ENCODE measurements around the gene MGMT.

MGMT gene

DNA sequence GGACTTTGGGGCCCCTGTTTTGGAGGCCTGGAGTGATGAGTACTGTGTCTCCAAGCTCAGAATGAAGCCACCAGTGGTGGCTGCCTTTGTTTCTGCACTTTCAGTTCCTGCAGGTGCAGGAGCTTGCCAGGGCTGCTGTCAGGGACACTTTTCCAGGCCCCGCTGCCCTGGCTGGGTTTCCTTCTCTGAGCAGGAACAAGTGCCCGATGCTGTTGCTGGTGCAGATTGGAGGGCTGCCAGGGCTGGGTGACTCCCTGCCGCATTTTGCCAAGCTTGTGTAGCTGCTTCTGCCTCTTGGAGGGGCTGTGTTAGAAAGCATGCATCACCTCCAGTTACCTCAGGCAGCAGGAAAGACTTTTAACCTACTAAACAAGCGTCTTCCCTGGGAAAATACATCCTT is 211.1 kb downstream of the MGMT start:
- Histone ChIP-seq H3K36me3 (ENCODE audit: insufficient read depth, low read length) (0 out of 2 replicates have a peak, but pooled peaks cover 3% of the 10 kb centered on the region), H3K79me2 (ENCODE audit: insufficient read depth, low read length) (no peaks in the 10 kb centered on the region), H3K4me1 (ENCODE audit: insufficient read depth, low read length) (no peaks in the 10 kb centered on the region), H3K27me3 (ENCODE audit: insufficient read depth, low read length, poor library complexity) (no peaks in the 10 kb centered on the region), H3K27ac (ENCODE audit: low read length) (no peak overlapping the region), H3K4me2 (ENCODE audit: insufficient read depth, low read length) (no peak overlapping the region), H4K20me1 (ENCODE audit: insufficient read depth, low read length) (0 out of 2 replicates have a peak, but pooled peaks cover 4% of the 10 kb centered on the region), H3K4me3 (ENCODE audit: low read depth in 1 of 2, low read length in 2 of 2) (no peak overlapping the region), H3K9me3 (ENCODE audit: insufficient read depth, low read length, severe bottlenecking) (no peaks in the 10 kb centered on the region), H3K9ac (ENCODE audit: low read depth, low read length) (no peak overlapping the region), H2AFZ (ENCODE audit: low read depth, low read length) (no peak overlapping the region)
- TF ChIP-seq, protein P1, sequence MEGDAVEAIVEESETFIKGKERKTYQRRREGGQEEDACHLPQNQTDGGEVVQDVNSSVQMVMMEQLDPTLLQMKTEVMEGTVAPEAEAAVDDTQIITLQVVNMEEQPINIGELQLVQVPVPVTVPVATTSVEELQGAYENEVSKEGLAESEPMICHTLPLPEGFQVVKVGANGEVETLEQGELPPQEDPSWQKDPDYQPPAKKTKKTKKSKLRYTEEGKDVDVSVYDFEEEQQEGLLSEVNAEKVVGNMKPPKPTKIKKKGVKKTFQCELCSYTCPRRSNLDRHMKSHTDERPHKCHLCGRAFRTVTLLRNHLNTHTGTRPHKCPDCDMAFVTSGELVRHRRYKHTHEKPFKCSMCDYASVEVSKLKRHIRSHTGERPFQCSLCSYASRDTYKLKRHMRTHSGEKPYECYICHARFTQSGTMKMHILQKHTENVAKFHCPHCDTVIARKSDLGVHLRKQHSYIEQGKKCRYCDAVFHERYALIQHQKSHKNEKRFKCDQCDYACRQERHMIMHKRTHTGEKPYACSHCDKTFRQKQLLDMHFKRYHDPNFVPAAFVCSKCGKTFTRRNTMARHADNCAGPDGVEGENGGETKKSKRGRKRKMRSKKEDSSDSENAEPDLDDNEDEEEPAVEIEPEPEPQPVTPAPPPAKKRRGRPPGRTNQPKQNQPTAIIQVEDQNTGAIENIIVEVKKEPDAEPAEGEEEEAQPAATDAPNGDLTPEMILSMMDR (IDR thresholded peaks at IDR 0.05; ENCODE audit: borderline replicate concordance, extremely low read depth, low read length, poor library complexity, severe bottlenecking): no peak
- TF ChIP-seq EZH2 (IDR thresholded peaks at IDR 0.05; ENCODE audit: borderline replicate concordance, low read depth, low read length, severe bottlenecking): no peak
- ATAC-seq (ENCODE audit: insufficient read depth, low read depth) (no peak), DNase-seq (no peak)

DNA sequence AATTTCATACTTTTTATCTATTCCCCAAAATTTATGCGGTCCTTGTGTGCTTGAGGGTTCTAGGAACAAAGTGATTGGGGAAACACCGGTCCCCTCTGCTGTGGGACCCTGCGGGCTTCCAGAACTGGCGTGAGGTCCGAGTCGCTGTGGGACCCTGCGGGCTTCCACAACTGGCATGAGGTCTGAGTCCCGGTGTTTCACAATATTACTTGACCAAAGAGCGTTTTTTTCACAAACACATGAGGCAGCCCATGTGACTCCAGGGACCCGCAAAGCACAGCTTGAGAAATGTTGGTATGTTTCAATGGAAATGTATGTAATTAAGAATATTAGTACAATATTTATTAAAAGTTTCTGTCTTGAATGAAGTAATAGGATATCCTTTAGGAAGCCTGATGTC is 212.2 kb downstream of the MGMT start:
- DNase-seq (no peak), ATAC-seq (ENCODE audit: insufficient read depth, low read depth) (no peak)
- TF ChIP-seq, protein P1 (IDR thresholded peaks at IDR 0.05; ENCODE audit: borderline replicate concordance, extremely low read depth, low read length, poor library complexity, severe bottlenecking): no peak
- TF ChIP-seq EZH2 (IDR thresholded peaks at IDR 0.05; ENCODE audit: borderline replicate concordance, low read depth, low read length, severe bottlenecking): no peak
- Histone ChIP-seq H3K4me2 (ENCODE audit: insufficient read depth, low read length) (no peak overlapping the region), H3K4me3 (ENCODE audit: low read depth in 1 of 2, low read length in 2 of 2) (no peak overlapping the region), H3K9ac (ENCODE audit: low read depth, low read length) (no peak overlapping the region), H2AFZ (ENCODE audit: low read depth, low read length) (no peak overlapping the region), H3K27ac (ENCODE audit: low read length) (no peak overlapping the region), H3K36me3 (ENCODE audit: insufficient read depth, low read length) (0 out of 2 replicates have a peak, but pooled peaks cover 3% of the 10 kb centered on the region), H3K79me2 (ENCODE audit: insufficient read depth, low read length) (no peaks in the 10 kb centered on the region), H3K4me1 (ENCODE audit: insufficient read depth, low read length) (no peaks in the 10 kb centered on the region), H3K9me3 (ENCODE audit: insufficient read depth, low read length, severe bottlenecking) (no peaks in the 10 kb centered on the region), H3K27me3 (ENCODE audit: insufficient read depth, low read length, poor library complexity) (no peaks in the 10 kb centered on the region), H4K20me1 (ENCODE audit: insufficient read depth, low read length) (0 out of 2 replicates have a peak, but pooled peaks cover 3% of the 10 kb centered on the region)

DNA sequence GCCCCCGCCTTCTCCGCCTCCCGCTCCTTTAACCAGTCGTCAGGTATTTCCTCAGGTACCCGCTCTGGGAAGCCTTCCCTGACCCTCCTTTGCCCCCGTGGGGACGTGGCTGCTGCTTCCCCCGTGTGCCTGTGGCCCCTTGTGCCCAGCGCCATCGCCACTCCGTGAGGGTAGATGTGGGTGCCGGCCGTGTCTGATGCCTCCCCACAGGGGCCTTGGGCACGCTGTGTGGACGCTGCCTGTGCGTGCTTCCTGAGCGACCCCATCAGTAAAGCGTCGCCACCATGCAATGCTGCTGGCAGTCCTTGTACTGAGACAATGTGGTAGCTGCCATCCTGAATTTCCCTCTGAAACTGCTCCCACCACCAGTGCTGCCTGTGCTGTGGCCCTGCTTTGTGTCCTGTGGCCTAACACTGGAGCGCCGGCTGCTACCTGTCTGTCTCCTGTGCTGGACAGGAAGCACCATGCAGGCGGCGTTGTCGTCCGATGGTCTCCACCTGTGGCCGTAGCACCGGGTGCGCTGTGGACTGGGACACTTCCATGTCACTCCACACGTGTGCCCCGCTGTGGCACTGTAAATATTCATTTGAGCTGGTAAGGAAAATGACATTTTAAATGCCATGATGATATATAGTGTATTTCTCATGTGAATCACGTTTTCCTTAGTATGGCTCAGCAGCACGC is 213.8 kb downstream of the MGMT start:
- Histone ChIP-seq H3K4me3 (ENCODE audit: low read depth in 1 of 2, low read length in 2 of 2) (no peak overlapping the region), H3K4me1 (ENCODE audit: insufficient read depth, low read length) (no peaks in the 10 kb centered on the region), H2AFZ (ENCODE audit: low read depth, low read length) (no peak overlapping the region), H3K4me2 (ENCODE audit: insufficient read depth, low read length) (no peak overlapping the region), H3K79me2 (ENCODE audit: insufficient read depth, low read length) (no peaks in the 10 kb centered on the region), H3K27ac (ENCODE audit: low read length) (no peak overlapping the region), H3K9ac (ENCODE audit: low read depth, low read length) (no peak overlapping the region), H3K27me3 (ENCODE audit: insufficient read depth, low read length, poor library complexity) (no peaks in the 10 kb centered on the region), H3K36me3 (ENCODE audit: insufficient read depth, low read length) (0 out of 2 replicates have a peak, but pooled peaks cover 3% of the 10 kb centered on the region), H3K9me3 (ENCODE audit: insufficient read depth, low read length, severe bottlenecking) (no peaks in the 10 kb centered on the region), H4K20me1 (ENCODE audit: insufficient read depth, low read length) (no peaks in the 10 kb centered on the region)
- DNase-seq (no peak), ATAC-seq (ENCODE audit: insufficient read depth, low read depth) (no peak)
- TF ChIP-seq, protein P1 (IDR thresholded peaks at IDR 0.05; ENCODE audit: borderline replicate concordance, extremely low read depth, low read length, poor library complexity, severe bottlenecking): no peak
- no peak for TF ChIP-seq EZH2 (IDR thresholded peaks at IDR 0.05; ENCODE audit: borderline replicate concordance, low read depth, low read length, severe bottlenecking)
